CD4-positive, alpha-beta memory T cell (primary cell): ENCODE results near the gene RAB36. TPM values are rescaled to one million over a fixed set of nuclear protein-coding genes. Genes with fewer than 3 reads are reported as not detected.
A peak's percentile ranks its signal among the peaks of the same experiment; 100 is the strongest.

Experiments used
- CTCF ChIA-PET: fragments of 350-600 bp; sonication (Branson Sonifier 250); formaldehyde crosslinking; loops from one replicate; lab custom pipeline; 2021; ENCODE audit warnings: inconsistent platforms; ENCODE audit not compliant: partially characterized antibody; lab: Charles Lee
- POLR2A ChIA-PET: fragments of 350-600 bp; sonication (Branson Sonifier 250); formaldehyde crosslinking; loops from one replicate; lab custom pipeline; 2021; ENCODE audit not compliant: partially characterized antibody; lab: Charles Lee
- DNase-seq, 5 donors: peaks; one replicate each; pipeline versions ENCODE4 v3.0.0 to v3.0.0-alpha.2; 2020 to 2022; ENCODE audit warnings: mixed read lengths in 1 of 5
- H3K27ac ChIP-seq: one replicate; pipeline ENCODE4 v1.7.0; 2013; ENCODE audit warnings: low read depth, low read length
- H3K27me3 ChIP-seq: 2 replicates; pipeline ENCODE4 v1.7.0; 2013; ENCODE audit warnings: mild to moderate bottlenecking, low read length, moderate library complexity; ENCODE audit not compliant: insufficient read depth
- H3K36me3 ChIP-seq: 2 replicates; pipeline ENCODE4 v1.7.0; 2013; ENCODE audit warnings: mild to moderate bottlenecking, low read length, moderate library complexity; ENCODE audit not compliant: insufficient read depth
- H3K4me1 ChIP-seq: 2 replicates; pipeline ENCODE4 v1.7.0; 2013; ENCODE audit warnings: mild to moderate bottlenecking, low read length, moderate library complexity; ENCODE audit not compliant: insufficient read depth
- H3K4me3 ChIP-seq, 2 donors: one replicate each; pipeline ENCODE4 v1.7.0; 2013; ENCODE audit warnings: low read length in 2 of 2, mild to moderate bottlenecking in 1 of 2
- H3K9me3 ChIP-seq, 2 donors: one replicate each; pipeline ENCODE4 v1.7.0; 2013; ENCODE audit warnings: low read length in 2 of 2, control low read depth in 1 of 2; ENCODE audit not compliant: control insufficient read depth in 1 of 2
- H3K27ac Mint-ChIP-seq, 7 donors: one replicate each; pipeline ENCODE4 v1.8.0; 2020 to 2021; ENCODE audit warnings: mixed read lengths in 7 of 7, mild to moderate bottlenecking in 6 of 7, inconsistent platforms in 3 of 7, moderate library complexity in 3 of 7
- H3K27me3 Mint-ChIP-seq, 2 donors: one replicate each; pipeline ENCODE4 v1.8.0; 2020 to 2021; ENCODE audit warnings: mixed read lengths in 2 of 2
- H3K36me3 Mint-ChIP-seq, 2 donors: one replicate each; pipeline ENCODE4 v1.8.0; 2020 to 2021; ENCODE audit warnings: mixed read lengths in 2 of 2, inconsistent platforms in 1 of 2, mild to moderate bottlenecking in 1 of 2
- H3K4me1 Mint-ChIP-seq, 4 donors: one replicate each; pipeline ENCODE4 v1.8.0; 2020 to 2021; ENCODE audit warnings: mixed read lengths in 4 of 4, mild to moderate bottlenecking in 1 of 4
- H3K4me3 Mint-ChIP-seq, 8 donors: one replicate each; pipeline ENCODE4 v1.8.0; 2020 to 2021; ENCODE audit warnings: mixed read lengths in 8 of 8, mild to moderate bottlenecking in 7 of 8, moderate library complexity in 6 of 8, inconsistent platforms in 3 of 8
- H3K9me3 Mint-ChIP-seq, 8 donors: one replicate each; pipeline ENCODE4 v1.8.0; 2020 to 2021; ENCODE audit warnings: mixed read lengths in 8 of 8, mild to moderate bottlenecking in 5 of 8, inconsistent platforms in 3 of 8, moderate library complexity in 1 of 8
- intact Hi-C: fragments of 100-400 bp; cut with micrococcal nuclease; formaldehyde crosslinking; loops from one replicate; pipeline ENCODE4 v1.15.1; 2023
- polyA plus RNA-seq, 2 donors: library from polyadenylated mRNA; unstranded; fragments of 300-500 nt; fragmentation: Illumina TruSeq; gene quantifications; one replicate each; pipeline ENCODE4 v1.2.3, GENCODE V29; 2021
- total RNA-seq, 2 experiments: library from RNA; stranded (reverse); gene quantifications; one replicate each; pipeline ENCODE4 v1.2.3, GENCODE V29; 2021

RAB36 gene
- total and polyA plus RNA-seq, 4 experiments from 2014 or later: 0.33 to 1.1 (median 0.63) TPM

GRCh38 chr22:23146478-23147205, 1.4 kb downstream of the RAB36 start:
- no peak for DNase-seq
- H3K4me3 Mint-ChIP-seq: peak overlapping the region in 1 of 8 donors; percentile 59
- Histone ChIP-seq H3K4me3 (no peak overlapping the region), H3K9me3 (no peaks in the 10 kb centered on the region), H3K27ac (no peak overlapping the region), H3K27me3 (no peaks in the 10 kb centered on the region), H3K36me3 (no peaks in the 10 kb centered on the region), H3K4me1 (peaks cover 38% of the 10 kb centered on the region)
- intact Hi-C loops: loop anchor here (10.0 kb wide), 1 partner anchor 1408 kb away; the partner anchor contains the start of genes GUCD1 and SNRPD3
- POLR2A ChIA-PET: interaction anchor here (2.1 kb wide), 1 partner anchor 9 kb away, joined by 10 read pairs; no protein-coding TSS in a partner anchor
- no peaks in the 10 kb centered on the region for H3K27me3 Mint-ChIP-seq
- H3K4me1 Mint-ChIP-seq: peaks cover 23 to 57% (median 35%) of the 10 kb centered on the region in 4 donors
- CTCF ChIA-PET: interaction anchor here (0.9 to 1.4 kb wide), 2 partner anchors 28 to 31 kb away, joined by 3 to 7 read pairs; no protein-coding TSS in a partner anchor
- peaks cover 0 to 2% of the 10 kb centered on the region in 2 donors for H3K36me3 Mint-ChIP-seq
- peak overlapping the region; percentile 96 to 99 (median 98) for H3K27ac Mint-ChIP-seq
- no peaks in the 10 kb centered on the region for H3K9me3 Mint-ChIP-seq

DNA sequence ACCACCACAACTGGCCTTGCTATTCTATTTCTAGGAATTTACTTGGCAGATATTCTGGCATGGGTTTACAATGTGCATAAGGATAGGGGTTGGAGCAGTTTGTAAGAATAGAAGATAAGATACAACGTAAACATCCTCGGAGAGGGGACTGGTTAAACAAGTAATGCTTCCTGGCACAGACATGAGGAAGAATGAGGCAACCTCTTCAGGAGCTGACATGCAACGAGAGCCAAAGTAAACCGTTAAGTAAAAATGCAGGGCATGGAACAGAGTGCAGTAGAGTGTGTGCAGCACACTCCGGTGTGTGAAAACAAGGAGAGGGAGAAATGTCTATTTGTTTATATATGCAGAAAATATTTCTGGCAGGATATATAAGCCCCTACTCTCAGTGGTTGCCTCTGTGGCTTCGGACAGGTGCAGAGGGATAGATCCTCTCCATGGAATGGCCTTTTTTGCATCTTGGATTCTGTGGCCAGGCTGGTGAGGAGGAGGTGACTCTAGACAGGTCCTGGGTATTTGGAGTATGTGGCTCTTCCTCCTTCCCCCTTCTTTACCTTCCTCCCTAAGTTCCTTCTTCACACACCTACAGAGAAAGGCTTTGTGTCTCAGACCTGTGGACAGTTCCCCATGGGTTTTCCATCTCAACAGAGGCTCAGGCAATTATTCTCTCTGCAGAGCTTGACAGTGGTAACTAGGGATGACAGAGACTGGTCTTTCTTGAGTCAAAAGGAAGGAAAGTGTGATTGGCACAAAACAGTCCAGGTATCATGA, 2.5 kb downstream of the RAB36 start:
- peaks cover 28% of the 10 kb centered on the region for H3K4me1 ChIP-seq
- H3K36me3 Mint-ChIP-seq: peaks cover 0 to 2% of the 10 kb centered on the region in 2 donors
- no peaks in the 10 kb centered on the region for H3K36me3 ChIP-seq
- H3K27me3 ChIP-seq: no peaks in the 10 kb centered on the region
- peaks cover 17 to 49% (median 28%) of the 10 kb centered on the region in 4 donors for H3K4me1 Mint-ChIP-seq
- H3K4me3 ChIP-seq: no peak overlapping the region
- no peaks in the 10 kb centered on the region for H3K9me3 ChIP-seq
- intact Hi-C loops: loop anchor here (10.0 kb wide), 1 partner anchor 1407 kb away; the partner anchor contains the start of genes GUCD1 and SNRPD3
- no peak overlapping the region for H3K27ac ChIP-seq
- H3K27ac Mint-ChIP-seq: peak overlapping the region; percentile 16 to 98 (median 83)
- no peaks in the 10 kb centered on the region for H3K9me3 Mint-ChIP-seq
- CTCF ChIA-PET: interaction anchor here (1.3 to 1.8 kb wide), 4 partner anchors 10 to 30 kb away, joined by 3 to 6 read pairs (median 4); no protein-coding TSS in a partner anchor
- no peaks in the 10 kb centered on the region for H3K27me3 Mint-ChIP-seq
- POLR2A ChIA-PET: interaction anchor here (1.5 to 2.1 kb wide), 2 partner anchors 10 kb away, joined by 4 to 10 read pairs; no protein-coding TSS in a partner anchor
- no peak for DNase-seq
- H3K4me3 Mint-ChIP-seq: no peak overlapping the region

GRCh38 chr22:23149743-23150238, 4.5 kb downstream of the RAB36 start:
- Histone ChIP-seq H3K4me1 (peaks cover 16% of the 10 kb centered on the region), H3K27ac (no peak overlapping the region), H3K9me3 (no peaks in the 10 kb centered on the region), H3K4me3 (no peak overlapping the region), H3K27me3 (no peaks in the 10 kb centered on the region), H3K36me3 (no peaks in the 10 kb centered on the region)
- no peaks in the 10 kb centered on the region for H3K9me3 Mint-ChIP-seq
- H3K4me1 Mint-ChIP-seq: peaks cover 10 to 38% (median 20%) of the 10 kb centered on the region in 4 donors
- intact Hi-C loops: loop anchor here (10.0 kb wide), 1 partner anchor 1405 kb away; the partner anchor contains the start of genes GUCD1 and SNRPD3
- POLR2A ChIA-PET: interaction anchor here (1.5 kb wide), 1 partner anchor 12 kb away, joined by 4 read pairs; no protein-coding TSS in a partner anchor
- DNase-seq: no peak
- no peak overlapping the region for H3K4me3 Mint-ChIP-seq
- peaks cover 0 to 2% of the 10 kb centered on the region in 2 donors for H3K36me3 Mint-ChIP-seq
- CTCF ChIA-PET: interaction anchor here (0.7 to 1.6 kb wide), 2 partner anchors 9 to 24 kb away, joined by 4 to 7 read pairs; no protein-coding TSS in a partner anchor
- no peaks in the 10 kb centered on the region for H3K27me3 Mint-ChIP-seq
- peak overlapping the region in 4 of 7 donors; percentile 46 to 59 (median 54) for H3K27ac Mint-ChIP-seq

- Histone ChIP-seq H3K9me3 (no peaks in the 10 kb centered on the region), H3K4me3 (no peak overlapping the region), H3K27me3 (no peaks in the 10 kb centered on the region), H3K4me1 (peaks cover 7% of the 10 kb centered on the region), H3K36me3 (no peaks in the 10 kb centered on the region), H3K27ac (no peak overlapping the region)
- Mint-ChIP-seq H3K9me3 (no peaks in the 10 kb centered on the region), H3K4me3 (no peak overlapping the region), H3K36me3 (no peaks in the 10 kb centered on the region), H3K27me3 (no peaks in the 10 kb centered on the region), H3K27ac (peak overlapping the region in 6 of 7 donors; percentile 7 to 72 (median 40)), H3K4me1 (peaks cover 7 to 34% (median 12%) of the 10 kb centered on the region in 4 donors)
- CTCF ChIA-PET: interaction anchor here (1.6 kb wide), 1 partner anchor 23 kb away, joined by 7 read pairs; no protein-coding TSS in a partner anchor
- DNase-seq: no peak
- POLR2A ChIA-PET: no interaction called here
- intact Hi-C loops: no loop called here
Observed at GRCh38 chr22:23150762-23151161, 5.5 kb downstream of the RAB36 start.

DNA sequence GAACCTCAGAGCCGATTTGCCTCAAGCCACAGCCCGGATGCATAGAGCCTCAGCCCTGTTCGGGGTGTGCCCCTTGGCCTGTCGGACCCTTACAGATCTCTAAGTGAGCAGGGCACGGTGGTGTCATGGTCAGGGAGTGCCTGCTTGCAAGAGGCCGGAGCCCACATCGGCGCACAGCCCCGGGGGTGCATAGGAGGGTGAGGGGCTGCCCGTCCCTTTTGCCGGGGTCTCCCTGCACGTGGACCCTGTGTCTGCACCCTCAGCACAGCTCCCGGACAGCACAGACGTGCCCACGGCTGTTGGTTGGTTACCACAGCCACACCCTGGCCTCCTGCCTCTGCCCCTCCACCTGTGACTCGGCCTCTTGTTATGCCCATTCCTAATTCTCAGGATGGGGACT, 6.5 kb downstream of the RAB36 start:
- Histone ChIP-seq H3K36me3 (no peaks in the 10 kb centered on the region), H3K4me3 (no peak overlapping the region), H3K9me3 (no peaks in the 10 kb centered on the region), H3K27ac (no peak overlapping the region), H3K4me1 (peaks cover 7% of the 10 kb centered on the region), H3K27me3 (no peaks in the 10 kb centered on the region)
- H3K4me1 Mint-ChIP-seq: peaks cover 7 to 31% (median 10%) of the 10 kb centered on the region in 4 donors
- no peak for DNase-seq
- H3K27me3 Mint-ChIP-seq: no peaks in the 10 kb centered on the region
- intact Hi-C loops: no loop called here
- no peak overlapping the region for H3K4me3 Mint-ChIP-seq
- ChIA-PET CTCF (interaction anchor here (0.7 kb wide), 1 partner anchor 127 kb away, joined by 3 read pairs; no protein-coding TSS in a partner anchor), POLR2A (interaction anchor here (2.8 kb wide), 1 partner anchor 14 kb away, joined by 12 read pairs; no protein-coding TSS in a partner anchor)
- H3K27ac Mint-ChIP-seq: no peak overlapping the region
- no peaks in the 10 kb centered on the region for H3K36me3 Mint-ChIP-seq
- H3K9me3 Mint-ChIP-seq: no peaks in the 10 kb centered on the region

GRCh38 chr22:23152238-23153114, 7.2 kb downstream of the RAB36 start:
- H3K4me3 ChIP-seq: no peak overlapping the region
- peaks cover 7 to 31% (median 10%) of the 10 kb centered on the region in 4 donors for H3K4me1 Mint-ChIP-seq
- H3K27me3 Mint-ChIP-seq: no peaks in the 10 kb centered on the region
- H3K9me3 ChIP-seq: no peaks in the 10 kb centered on the region
- ChIA-PET POLR2A (interaction anchor here (1.3 to 2.8 kb wide), 3 partner anchors 8 to 14 kb away, joined by 4 to 12 read pairs (median 6); partner anchors contain the start of genes RAB36 and RSPH14), CTCF (interaction anchor here (0.6 to 1.3 kb wide), 3 partner anchors 8 to 126 kb away, joined by 3 to 4 read pairs (median 3); no protein-coding TSS in a partner anchor)
- H3K27me3 ChIP-seq: no peaks in the 10 kb centered on the region
- no peaks in the 10 kb centered on the region for H3K36me3 Mint-ChIP-seq
- intact Hi-C loops: no loop called here
- no peak overlapping the region for H3K27ac ChIP-seq
- no peaks in the 10 kb centered on the region for H3K36me3 ChIP-seq
- no peak for DNase-seq
- peaks cover 7% of the 10 kb centered on the region for H3K4me1 ChIP-seq
- H3K9me3 Mint-ChIP-seq: no peaks in the 10 kb centered on the region
- no peak overlapping the region for H3K4me3 Mint-ChIP-seq
- H3K27ac Mint-ChIP-seq: peak overlapping the region; percentile 22 to 92 (median 70)
